Stimulated activated naive B cell treated with anti-CD40 and anti-IgM and Interleukin-4, amounts not matched to agents 10 μg/mL and 1 μg/mL and 100 μg/mL, for 72 hours (primary cell): Measurements from ENCODE around the gene SERAC1.
"Not testable (repeated sequence)": the region's sequence is repeated elsewhere in the genome, so short reads cannot be mapped to it uniquely, and the experiment has no call there.

Source experiments
- ATAC-seq, 2 donors: fragments of 150-1000 bp; cut with Tn5 transposase; replicated peaks; 2 replicates each; pipeline ENCODE4 v1.10.0; 2021; ENCODE audit warnings: moderate library complexity in 1 of 2
- DNase-seq: peaks from one replicate; pipeline ENCODE4 v3.0.0; 2021
- H3K27ac Mint-ChIP-seq: one replicate; pipeline ENCODE4 v1.8.0; 2022; ENCODE audit warnings: mild to moderate bottlenecking, mixed read lengths
- H3K27me3 Mint-ChIP-seq, 2 donors: one replicate each; pipeline ENCODE4 v1.8.0; 2022; ENCODE audit warnings: mixed read lengths in 2 of 2
- H3K36me3 Mint-ChIP-seq, 2 donors: one replicate each; pipeline ENCODE4 v1.8.0; 2022; ENCODE audit warnings: mixed read lengths in 2 of 2, mild to moderate bottlenecking in 1 of 2
- H3K4me1 Mint-ChIP-seq, 2 donors: one replicate each; pipeline ENCODE4 v1.8.0; 2022; ENCODE audit warnings: mixed read lengths in 2 of 2, mild to moderate bottlenecking in 1 of 2
- H3K4me3 Mint-ChIP-seq, 2 donors: one replicate each; pipeline ENCODE4 v1.8.0; 2022; ENCODE audit warnings: mild to moderate bottlenecking in 2 of 2, mixed read lengths in 2 of 2, moderate library complexity in 1 of 2
- H3K9me3 Mint-ChIP-seq, 2 donors: one replicate each; pipeline ENCODE4 v1.8.0; 2022; ENCODE audit warnings: mixed read lengths in 2 of 2, mild to moderate bottlenecking in 1 of 2

The SERAC1 gene

GRCh38 chr6:158188591-158188990, 20.5 kb upstream of the SERAC1 start:
- ATAC-seq: no peak
- Mint-ChIP-seq H3K36me3 (peaks cover 33 to 44% of the 10 kb centered on the region in 2 donors), H3K27ac (no peak overlapping the region), H3K4me1 (peaks cover 0 to 6% of the 10 kb centered on the region in 2 donors), H3K9me3 (peaks cover 0 to 2% of the 10 kb centered on the region in 2 donors), H3K27me3 (no peaks in the 10 kb centered on the region), H3K4me3 (no peak overlapping the region)
- DNase-seq: no peak

GRCh38 chr6:158185729-158186456, 17.8 kb upstream of the SERAC1 start:
- H3K27me3 Mint-ChIP-seq: no peaks in the 10 kb centered on the region
- H3K4me1 Mint-ChIP-seq: peaks cover 2 to 26% of the 10 kb centered on the region in 2 donors
- DNase-seq: no peak
- peaks cover 50 to 58% of the 10 kb centered on the region in 2 donors for H3K36me3 Mint-ChIP-seq
- no peak overlapping the region for H3K27ac Mint-ChIP-seq
- peaks cover 0 to 2% of the 10 kb centered on the region in 2 donors for H3K9me3 Mint-ChIP-seq
- no peak for ATAC-seq
- no peak overlapping the region for H3K4me3 Mint-ChIP-seq

- Mint-ChIP-seq H3K27me3 (no peaks in the 10 kb centered on the region), H3K27ac (no peak overlapping the region), H3K4me3 (no peak overlapping the region), H3K9me3 (peaks cover 0 to 2% of the 10 kb centered on the region in 2 donors), H3K36me3 (peaks cover 55 to 71% of the 10 kb centered on the region in 2 donors), H3K4me1 (peaks cover 2 to 26% of the 10 kb centered on the region in 2 donors)
- DNase-seq (no peak), ATAC-seq (no peak)
Observed at GRCh38 chr6:158184608-158185007, 16.5 kb upstream of the SERAC1 start.

GRCh38 chr6:158183174-158183972, 15.3 kb upstream of the SERAC1 start:
- H3K27ac Mint-ChIP-seq, H3K9me3 Mint-ChIP-seq, DNase-seq, H3K27me3 Mint-ChIP-seq, H3K4me3 Mint-ChIP-seq, ATAC-seq: not testable (repeated sequence)
- peaks cover 7 to 26% of the 10 kb centered on the region in 2 donors for H3K4me1 Mint-ChIP-seq
- H3K36me3 Mint-ChIP-seq: peaks cover 55 to 83% of the 10 kb centered on the region in 2 donors

GRCh38 chr6:158177712-158178111, 9.7 kb upstream of the SERAC1 start:
- H3K9me3 Mint-ChIP-seq, DNase-seq, H3K4me3 Mint-ChIP-seq, H3K27me3 Mint-ChIP-seq, ATAC-seq, H3K27ac Mint-ChIP-seq: not testable (repeated sequence)
- peaks cover 27 to 70% of the 10 kb centered on the region in 2 donors for H3K36me3 Mint-ChIP-seq
- H3K4me1 Mint-ChIP-seq: peaks cover 11% of the 10 kb centered on the region in 2 donors

GRCh38 chr6:158175111-158175510, 7.0 kb upstream of the SERAC1 start:
- H3K4me3 Mint-ChIP-seq: no peak overlapping the region
- ATAC-seq: no peak
- peaks cover 0 to 15% of the 10 kb centered on the region in 2 donors for H3K4me1 Mint-ChIP-seq
- no peak overlapping the region for H3K27ac Mint-ChIP-seq
- no peaks in the 10 kb centered on the region for H3K27me3 Mint-ChIP-seq
- no peak for DNase-seq
- peaks cover 17 to 60% of the 10 kb centered on the region in 2 donors for H3K36me3 Mint-ChIP-seq
- peaks cover 0 to 4% of the 10 kb centered on the region in 2 donors for H3K9me3 Mint-ChIP-seq

- H3K4me1 Mint-ChIP-seq: peaks cover 0 to 14% of the 10 kb centered on the region in 2 donors
- H3K9me3 Mint-ChIP-seq: peaks cover 0 to 4% of the 10 kb centered on the region in 2 donors
- DNase-seq (no peak), ATAC-seq (no peak)
- H3K4me3 Mint-ChIP-seq: no peak overlapping the region
- H3K27me3 Mint-ChIP-seq: no peaks in the 10 kb centered on the region
- peaks cover 17 to 54% of the 10 kb centered on the region in 2 donors for H3K36me3 Mint-ChIP-seq
- H3K27ac Mint-ChIP-seq: no peak overlapping the region
Observed at GRCh38 chr6:158174514-158174913, 6.5 kb upstream of the SERAC1 start.

- Mint-ChIP-seq H3K36me3 (peaks cover 17 to 49% of the 10 kb centered on the region in 2 donors), H3K4me3 (no peak overlapping the region), H3K9me3 (peaks cover 0 to 4% of the 10 kb centered on the region in 2 donors), H3K4me1 (peaks cover 0 to 10% of the 10 kb centered on the region in 2 donors), H3K27me3 (no peaks in the 10 kb centered on the region), H3K27ac (no peak overlapping the region)
- DNase-seq: no peak
- no peak for ATAC-seq
Observed at GRCh38 chr6:158174024-158174423, 6.0 kb upstream of the SERAC1 start.

GRCh38 chr6:158172001-158172400, 3.9 kb upstream of the SERAC1 start:
- DNase-seq: no peak
- H3K27ac Mint-ChIP-seq: no peak overlapping the region
- H3K9me3 Mint-ChIP-seq: no peaks in the 10 kb centered on the region
- peaks cover 14 to 31% of the 10 kb centered on the region in 2 donors for H3K36me3 Mint-ChIP-seq
- ATAC-seq: no peak
- H3K27me3 Mint-ChIP-seq: no peaks in the 10 kb centered on the region
- no peak overlapping the region for H3K4me3 Mint-ChIP-seq
- H3K4me1 Mint-ChIP-seq: peaks cover 4 to 10% of the 10 kb centered on the region in 2 donors

GRCh38 chr6:158170656-158171081, 2.6 kb upstream of the SERAC1 start:
- H3K4me3 Mint-ChIP-seq: no peak overlapping the region
- no peak for DNase-seq
- no peak for ATAC-seq
- no peak overlapping the region for H3K27ac Mint-ChIP-seq
- H3K9me3 Mint-ChIP-seq: no peaks in the 10 kb centered on the region
- peaks cover 14 to 31% of the 10 kb centered on the region in 2 donors for H3K36me3 Mint-ChIP-seq
- peaks cover 9 to 14% of the 10 kb centered on the region in 2 donors for H3K4me1 Mint-ChIP-seq
- H3K27me3 Mint-ChIP-seq: no peaks in the 10 kb centered on the region

GRCh38 chr6:158169634-158170033, 1.6 kb upstream of the SERAC1 start:
- not testable (repeated sequence) for DNase-seq, H3K27me3 Mint-ChIP-seq, H3K27ac Mint-ChIP-seq, ATAC-seq, H3K9me3 Mint-ChIP-seq, H3K4me3 Mint-ChIP-seq
- Mint-ChIP-seq H3K4me1 (peaks cover 9 to 12% of the 10 kb centered on the region in 2 donors), H3K36me3 (peaks cover 14 to 28% of the 10 kb centered on the region in 2 donors)

- H3K9me3 Mint-ChIP-seq: no peaks in the 10 kb centered on the region
- H3K27me3 Mint-ChIP-seq: no peaks in the 10 kb centered on the region
- H3K27ac Mint-ChIP-seq: no peak overlapping the region
- peaks cover 0 to 2% of the 10 kb centered on the region in 2 donors for H3K36me3 Mint-ChIP-seq
- H3K4me3 Mint-ChIP-seq: no peak overlapping the region
- peaks cover 7 to 14% of the 10 kb centered on the region in 2 donors for H3K4me1 Mint-ChIP-seq
- no peak for DNase-seq
- no peak for ATAC-seq
Observed at GRCh38 chr6:158165919-158166416, 2.1 kb downstream of the SERAC1 start.

GRCh38 chr6:158164579-158165170, 3.4 kb downstream of the SERAC1 start:
- no peaks in the 10 kb centered on the region for H3K27me3 Mint-ChIP-seq
- no peak overlapping the region for H3K4me3 Mint-ChIP-seq
- H3K36me3 Mint-ChIP-seq: peaks cover 0 to 2% of the 10 kb centered on the region in 2 donors
- DNase-seq (no peak), ATAC-seq (no peak)
- no peak overlapping the region for H3K27ac Mint-ChIP-seq
- H3K4me1 Mint-ChIP-seq: peaks cover 7 to 14% of the 10 kb centered on the region in 2 donors
- H3K9me3 Mint-ChIP-seq: no peaks in the 10 kb centered on the region
